ENCODE measurements around the gene SPACA9. TPM values are rescaled to one million over a fixed set of nuclear protein-coding genes. Genes with fewer than 3 reads are reported as not detected.

The SPACA9 gene
- polyA plus RNA-seq, 3 donors = 0.28 to 0.95 (median 0.57) TPM

DNA sequence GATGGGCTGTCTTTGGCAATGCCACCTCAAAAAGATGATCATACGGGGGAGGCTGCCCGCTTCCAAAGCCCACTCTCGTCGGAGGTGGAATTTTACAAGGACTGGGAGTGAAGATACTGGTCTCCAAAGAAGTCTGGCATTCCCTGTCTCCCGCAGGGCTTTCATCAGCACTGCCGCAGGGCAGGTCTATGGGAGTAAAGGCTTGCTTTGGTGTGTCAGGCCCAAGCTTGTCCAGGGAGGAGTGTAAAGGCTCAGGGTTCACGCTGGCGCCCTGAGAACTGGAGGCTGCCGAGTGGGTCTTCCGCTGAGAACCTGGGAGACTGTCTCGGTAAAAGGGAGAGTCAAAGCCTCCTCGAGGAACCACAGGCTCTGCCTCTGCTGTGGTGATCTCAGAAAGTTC is 27.0 kb downstream of the SPACA9 start:
- Histone ChIP-seq H3K27me3 (ENCODE audit: control insufficient read depth in 2 of 2, insufficient read depth in 2 of 2, low read length in 2 of 2) (no peaks in the 10 kb centered on the region), H3K79me2 (ENCODE audit: insufficient read depth, low read length) (no peaks in the 10 kb centered on the region), H3K4me2 (replicated peaks; ENCODE audit: extremely low read depth, low read length, poor library complexity, severe bottlenecking) (no peak overlapping the region), H3K9ac (ENCODE audit: insufficient read depth, low read length, poor library complexity, severe bottlenecking) (no peak overlapping the region), H2AFZ (ENCODE audit: insufficient read depth, low read depth, low read length, poor library complexity, severe bottlenecking) (no peak overlapping the region), H3K36me3 (replicated peaks in 1 of 2; ENCODE audit: control insufficient read depth in 1 of 2, insufficient read depth in 2 of 2, low read length in 2 of 2) (peaks cover 66 to 87% of the 10 kb centered on the region in 2 donors), H3K9me3 (replicated peaks in 1 of 2; ENCODE audit: control insufficient read depth in 1 of 2, insufficient read depth in 1 of 2, low read length in 2 of 2) (no peaks in the 10 kb centered on the region), H3K27ac (ENCODE audit: low read depth in 1 of 2, low read length in 2 of 2) (no peak overlapping the region), H3K4me3 (replicated peaks in 1 of 3; ENCODE audit: low read depth in 2 of 3, low read length in 3 of 3) (no peak overlapping the region), H3K4me1 (ENCODE audit: control insufficient read depth in 1 of 2, insufficient read depth in 2 of 2, low read length in 2 of 2) (no peaks in the 10 kb centered on the region), H4K20me1 (ENCODE audit: insufficient read depth, low read length) (no peaks in the 10 kb centered on the region)
- Mint-ChIP-seq H3K36me3 (peaks cover 77 to 82% of the 10 kb centered on the region in 2 donors), H3K27me3 (ENCODE audit: low read depth in 3 of 3) (peaks cover 0 to 1% (median 0%) of the 10 kb centered on the region in 3 donors), H3K4me1 (no peaks in the 10 kb centered on the region), H3K27ac (peak overlapping the region in 1 of 7 donors; percentile 31), H3K9me3 (peaks cover 0 to 2% (median 0%) of the 10 kb centered on the region in 7 donors), H3K4me3 (no peak overlapping the region)
- DNase-seq = no peak
- TF ChIP-seq, protein P1, sequence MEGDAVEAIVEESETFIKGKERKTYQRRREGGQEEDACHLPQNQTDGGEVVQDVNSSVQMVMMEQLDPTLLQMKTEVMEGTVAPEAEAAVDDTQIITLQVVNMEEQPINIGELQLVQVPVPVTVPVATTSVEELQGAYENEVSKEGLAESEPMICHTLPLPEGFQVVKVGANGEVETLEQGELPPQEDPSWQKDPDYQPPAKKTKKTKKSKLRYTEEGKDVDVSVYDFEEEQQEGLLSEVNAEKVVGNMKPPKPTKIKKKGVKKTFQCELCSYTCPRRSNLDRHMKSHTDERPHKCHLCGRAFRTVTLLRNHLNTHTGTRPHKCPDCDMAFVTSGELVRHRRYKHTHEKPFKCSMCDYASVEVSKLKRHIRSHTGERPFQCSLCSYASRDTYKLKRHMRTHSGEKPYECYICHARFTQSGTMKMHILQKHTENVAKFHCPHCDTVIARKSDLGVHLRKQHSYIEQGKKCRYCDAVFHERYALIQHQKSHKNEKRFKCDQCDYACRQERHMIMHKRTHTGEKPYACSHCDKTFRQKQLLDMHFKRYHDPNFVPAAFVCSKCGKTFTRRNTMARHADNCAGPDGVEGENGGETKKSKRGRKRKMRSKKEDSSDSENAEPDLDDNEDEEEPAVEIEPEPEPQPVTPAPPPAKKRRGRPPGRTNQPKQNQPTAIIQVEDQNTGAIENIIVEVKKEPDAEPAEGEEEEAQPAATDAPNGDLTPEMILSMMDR (IDR thresholded peaks at IDR 0.05) = no peak
- intact Hi-C loops (cut with micrococcal nuclease) = no loop called here
- 98% methylated on average over 12 of the region's 12 CpGs for WGBS (ENCODE audit: insufficient coverage)

DNA sequence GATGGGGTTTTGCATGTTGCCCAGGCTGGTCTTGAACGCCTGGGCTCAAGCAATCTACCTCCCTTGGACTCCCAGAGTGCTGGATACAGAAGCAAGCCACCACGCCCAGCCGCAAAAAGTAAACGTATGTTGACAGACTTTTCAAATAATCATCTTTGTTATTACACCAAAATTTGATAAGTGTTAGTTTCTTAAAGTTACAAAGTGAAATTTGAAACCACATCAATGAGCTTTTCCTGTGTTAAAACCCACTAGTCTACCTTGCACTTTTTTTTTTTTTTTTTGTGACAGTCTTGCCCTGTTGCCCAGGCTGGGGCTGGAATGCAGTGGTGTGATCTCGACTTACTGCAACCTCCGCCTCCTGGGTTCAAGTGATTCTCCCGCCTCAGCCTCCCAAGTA is 29.9 kb downstream of the SPACA9 start:
- Mint-ChIP-seq H3K4me1 (no peaks in the 10 kb centered on the region), H3K27ac (no peak overlapping the region), H3K27me3 (ENCODE audit: low read depth in 3 of 3) (no peaks in the 10 kb centered on the region), H3K36me3 (peaks cover 78 to 87% of the 10 kb centered on the region in 2 donors), H3K9me3 (peaks cover 0 to 2% (median 0%) of the 10 kb centered on the region in 7 donors), H3K4me3 (no peak overlapping the region)
- Histone ChIP-seq H3K9me3 (replicated peaks in 1 of 2; ENCODE audit: control insufficient read depth in 1 of 2, insufficient read depth in 1 of 2, low read length in 2 of 2) (no peaks in the 10 kb centered on the region), H2AFZ (ENCODE audit: insufficient read depth, low read depth, low read length, poor library complexity, severe bottlenecking) (no peak overlapping the region), H3K27ac (ENCODE audit: low read depth in 1 of 2, low read length in 2 of 2) (no peak overlapping the region), H3K36me3 (replicated peaks in 1 of 2; ENCODE audit: control insufficient read depth in 1 of 2, insufficient read depth in 2 of 2, low read length in 2 of 2) (peaks cover 69 to 91% of the 10 kb centered on the region in 2 donors), H4K20me1 (ENCODE audit: insufficient read depth, low read length) (no peaks in the 10 kb centered on the region), H3K4me2 (replicated peaks; ENCODE audit: extremely low read depth, low read length, poor library complexity, severe bottlenecking) (no peak overlapping the region), H3K9ac (ENCODE audit: insufficient read depth, low read length, poor library complexity, severe bottlenecking) (no peak overlapping the region), H3K79me2 (ENCODE audit: insufficient read depth, low read length) (no peaks in the 10 kb centered on the region), H3K4me3 (replicated peaks in 1 of 3; ENCODE audit: low read depth in 2 of 3, low read length in 3 of 3) (no peak overlapping the region), H3K27me3 (ENCODE audit: control insufficient read depth in 2 of 2, insufficient read depth in 2 of 2, low read length in 2 of 2) (no peaks in the 10 kb centered on the region), H3K4me1 (ENCODE audit: control insufficient read depth in 1 of 2, insufficient read depth in 2 of 2, low read length in 2 of 2) (no peaks in the 10 kb centered on the region)
- 100% methylated on average over 3 of the region's 7 CpGs for WGBS (ENCODE audit: insufficient coverage)
- intact Hi-C loops (cut with micrococcal nuclease) = no loop called here
- DNase-seq = no peak
- TF ChIP-seq, protein P1 (IDR thresholded peaks at IDR 0.05) = no peak
